HepG2 (cell line): ENCODE measurements around the gene IL17RA.

ENCODE experiments used
- CCAR2 ChIP-seq: fragments of 200-400 bp; formaldehyde crosslinking; optimal IDR thresholded peaks from 2 replicates; pipeline ENCODE3; 2018; ENCODE audit warnings: low read depth, mild to moderate bottlenecking, low read length, moderate library complexity
- POLR2A ChIP-seq, 2 experiments: IDR thresholded peaks; 2 replicates each; pipeline ENCODE4 v1.6.1; 2011; ENCODE audit warnings: low read depth in 2 of 2, low read length in 2 of 2, mild to moderate bottlenecking in 1 of 2, moderate library complexity in 1 of 2; ENCODE audit not compliant: insufficient read depth in 1 of 2
- ZSCAN9 ChIP-seq: IDR thresholded peaks from 2 replicates; pipeline ENCODE4 v1.6.1; 2016; ENCODE audit warnings: borderline replicate concordance

- TF ChIP-seq POLR2A (IDR thresholded peaks at IDR 0.05; ENCODE audit: insufficient read depth in 1 of 2, low read depth in 2 of 2, low read length in 2 of 2), result no peak
- no peak for TF ChIP-seq CCAR2
- no peak for TF ChIP-seq ZSCAN9 (CRISPR knock-in tag)
Observed at GRCh38 chr22:17047656-17048055, 37.1 kb upstream of the IL17RA start.
